ENCODE data around the gene CLEC11A.

CLEC11A gene

GRCh38 chr19:50679177-50680125 is 43.7 kb upstream of the CLEC11A start:
- Histone ChIP-seq H3K27me3 (ENCODE audit: insufficient read depth, low read length) (peaks cover 5% of the 10 kb centered on the region), H3K27ac (ENCODE audit: low read depth, low read length) (no peak overlapping the region), H3K18ac (ENCODE audit: low read length) (no peak overlapping the region), H3K14ac (ENCODE audit: low read length) (no peak overlapping the region), H4K12ac (ENCODE audit: low read depth, low read length) (no peak overlapping the region), H3K36me3 (ENCODE audit: control insufficient read depth in 1 of 2, insufficient read depth in 2 of 2, low read length in 2 of 2) (no peaks in the 10 kb centered on the region), H3K9ac (ENCODE audit: low read length) (no peak overlapping the region), H2AK5ac (ENCODE audit: low read length) (no peak overlapping the region), H2AFZ (ENCODE audit: insufficient read depth, low read length, poor library complexity) (no peak overlapping the region), H3K4me2 (ENCODE audit: low read length) (no peak overlapping the region), H3K23ac (ENCODE audit: low read length) (no peak overlapping the region), H3K79me2 (ENCODE audit: control insufficient read depth, insufficient read depth, low read length, poor library complexity) (no peaks in the 10 kb centered on the region), H3K4me3 (ENCODE audit: low read depth, low read length) (no peak overlapping the region), H3K79me1 (ENCODE audit: low read length) (no peaks in the 10 kb centered on the region), H4K8ac (ENCODE audit: low read depth, low read length) (no peak overlapping the region), H2BK5ac (ENCODE audit: low read depth, low read length, poor library complexity) (no peak overlapping the region), H4K91ac (ENCODE audit: low read depth, low read length) (no peak overlapping the region), H3K4me1 (ENCODE audit: control insufficient read depth in 1 of 2, insufficient read depth in 2 of 2, low read length in 2 of 2) (no peaks in the 10 kb centered on the region), H2BK120ac (ENCODE audit: insufficient read depth, low read length, poor library complexity) (no peak overlapping the region), H3K9me3 (ENCODE audit: insufficient read depth, low read depth, low read length) (peaks cover 3% of the 10 kb centered on the region), H2BK12ac (ENCODE audit: low read length) (no peak overlapping the region), H3K4ac (ENCODE audit: low read depth, low read length) (no peak overlapping the region)
- no CpG with 5 or more reads among the region's 23 CpGs for WGBS (ENCODE audit: extremely low coverage, insufficient coverage, insufficient read length)
- DNase-seq: peak; percentile 23 to 64

GRCh38 chr19:50686310-50687032 is 36.7 kb upstream of the CLEC11A start:
- H3K79me2 ChIP-seq (ENCODE audit: control insufficient read depth, insufficient read depth, low read length, poor library complexity): no peaks in the 10 kb centered on the region
- no peak overlapping the region for H3K14ac ChIP-seq (ENCODE audit: low read length)
- no peak overlapping the region for H2BK12ac ChIP-seq (ENCODE audit: low read length)
- no peak overlapping the region for H2BK120ac ChIP-seq (ENCODE audit: insufficient read depth, low read length, poor library complexity)
- no peak overlapping the region for H3K4me2 ChIP-seq (ENCODE audit: low read length)
- H3K36me3 ChIP-seq (ENCODE audit: control insufficient read depth in 1 of 2, insufficient read depth in 2 of 2, low read length in 2 of 2): no peaks in the 10 kb centered on the region
- no peak overlapping the region for H3K4ac ChIP-seq (ENCODE audit: low read depth, low read length)
- WGBS (ENCODE audit: extremely low coverage, insufficient coverage, insufficient read length): no CpG with 5 or more reads among the region's 50 CpGs
- no peak overlapping the region for H4K8ac ChIP-seq (ENCODE audit: low read depth, low read length)
- no peak overlapping the region for H3K27ac ChIP-seq (ENCODE audit: low read depth, low read length)
- no peak overlapping the region for H3K4me3 ChIP-seq (ENCODE audit: low read depth, low read length)
- no peaks in the 10 kb centered on the region for H3K4me1 ChIP-seq (ENCODE audit: control insufficient read depth in 1 of 2, insufficient read depth in 2 of 2, low read length in 2 of 2)
- no peak overlapping the region for H3K18ac ChIP-seq (ENCODE audit: low read length)
- H4K91ac ChIP-seq (ENCODE audit: low read depth, low read length): no peak overlapping the region
- DNase-seq: no peak
- no peak overlapping the region for H2AK5ac ChIP-seq (ENCODE audit: low read length)
- H3K27me3 ChIP-seq (ENCODE audit: insufficient read depth, low read length): peaks cover 28% of the 10 kb centered on the region
- H3K9me3 ChIP-seq (ENCODE audit: insufficient read depth, low read depth, low read length): peaks cover 8% of the 10 kb centered on the region
- no peak overlapping the region for H2BK5ac ChIP-seq (ENCODE audit: low read depth, low read length, poor library complexity)
- no peak overlapping the region for H4K12ac ChIP-seq (ENCODE audit: low read depth, low read length)
- H3K79me1 ChIP-seq (ENCODE audit: low read length): no peaks in the 10 kb centered on the region
- no peak overlapping the region for H3K23ac ChIP-seq (ENCODE audit: low read length)
- H2AFZ ChIP-seq (ENCODE audit: insufficient read depth, low read length, poor library complexity): no peak overlapping the region
- H3K9ac ChIP-seq (ENCODE audit: low read length): no peak overlapping the region

- Histone ChIP-seq H2BK120ac (ENCODE audit: insufficient read depth, low read length, poor library complexity) (no peak overlapping the region), H4K91ac (ENCODE audit: low read depth, low read length) (no peak overlapping the region), H3K27ac (ENCODE audit: low read depth, low read length) (no peak overlapping the region), H3K79me2 (ENCODE audit: control insufficient read depth, insufficient read depth, low read length, poor library complexity) (no peaks in the 10 kb centered on the region), H2AFZ (ENCODE audit: insufficient read depth, low read length, poor library complexity) (no peak overlapping the region), H4K12ac (ENCODE audit: low read depth, low read length) (no peak overlapping the region), H3K14ac (ENCODE audit: low read length) (no peak overlapping the region), H3K4me3 (ENCODE audit: low read depth, low read length) (no peak overlapping the region), H2BK5ac (ENCODE audit: low read depth, low read length, poor library complexity) (no peak overlapping the region), H3K4ac (ENCODE audit: low read depth, low read length) (no peak overlapping the region), H3K36me3 (ENCODE audit: control insufficient read depth in 1 of 2, insufficient read depth in 2 of 2, low read length in 2 of 2) (no peaks in the 10 kb centered on the region), H3K79me1 (ENCODE audit: low read length) (no peaks in the 10 kb centered on the region), H2AK5ac (ENCODE audit: low read length) (no peak overlapping the region), H4K8ac (ENCODE audit: low read depth, low read length) (no peak overlapping the region), H3K9ac (ENCODE audit: low read length) (no peak overlapping the region), H3K4me1 (ENCODE audit: control insufficient read depth in 1 of 2, insufficient read depth in 2 of 2, low read length in 2 of 2) (no peaks in the 10 kb centered on the region), H3K18ac (ENCODE audit: low read length) (no peak overlapping the region), H2BK12ac (ENCODE audit: low read length) (no peak overlapping the region), H3K27me3 (ENCODE audit: insufficient read depth, low read length) (peaks cover 36% of the 10 kb centered on the region), H3K4me2 (ENCODE audit: low read length) (no peak overlapping the region), H3K23ac (ENCODE audit: low read length) (no peak overlapping the region), H3K9me3 (ENCODE audit: insufficient read depth, low read depth, low read length) (peaks cover 14% of the 10 kb centered on the region)
- DNase-seq: no peak
- no CpG with 5 or more reads among the region's 19 CpGs for WGBS (ENCODE audit: extremely low coverage, insufficient coverage, insufficient read length)
Measured at GRCh38 chr19:50688766-50689165, 34.4 kb upstream of the CLEC11A start.

- Histone ChIP-seq H2BK120ac (ENCODE audit: insufficient read depth, low read length, poor library complexity) (no peak overlapping the region), H3K9me3 (ENCODE audit: insufficient read depth, low read depth, low read length) (peaks cover 17% of the 10 kb centered on the region), H3K18ac (ENCODE audit: low read length) (no peak overlapping the region), H2BK12ac (ENCODE audit: low read length) (no peak overlapping the region), H4K12ac (ENCODE audit: low read depth, low read length) (no peak overlapping the region), H3K79me1 (ENCODE audit: low read length) (no peaks in the 10 kb centered on the region), H3K4me3 (ENCODE audit: low read depth, low read length) (no peak overlapping the region), H3K9ac (ENCODE audit: low read length) (no peak overlapping the region), H3K23ac (ENCODE audit: low read length) (no peak overlapping the region), H3K27ac (ENCODE audit: low read depth, low read length) (no peak overlapping the region), H4K8ac (ENCODE audit: low read depth, low read length) (no peak overlapping the region), H4K91ac (ENCODE audit: low read depth, low read length) (no peak overlapping the region), H3K4me1 (ENCODE audit: control insufficient read depth in 1 of 2, insufficient read depth in 2 of 2, low read length in 2 of 2) (peaks cover 0 to under 1% of the 10 kb centered on the region in 2 experiments), H3K79me2 (ENCODE audit: control insufficient read depth, insufficient read depth, low read length, poor library complexity) (no peaks in the 10 kb centered on the region), H3K27me3 (ENCODE audit: insufficient read depth, low read length) (peaks cover 45% of the 10 kb centered on the region), H3K4me2 (ENCODE audit: low read length) (no peak overlapping the region), H2BK5ac (ENCODE audit: low read depth, low read length, poor library complexity) (no peak overlapping the region), H2AFZ (ENCODE audit: insufficient read depth, low read length, poor library complexity) (no peak overlapping the region), H3K4ac (ENCODE audit: low read depth, low read length) (no peak overlapping the region), H3K36me3 (ENCODE audit: control insufficient read depth in 1 of 2, insufficient read depth in 2 of 2, low read length in 2 of 2) (no peaks in the 10 kb centered on the region), H3K14ac (ENCODE audit: low read length) (no peak overlapping the region), H2AK5ac (ENCODE audit: low read length) (no peak overlapping the region)
- WGBS (ENCODE audit: extremely low coverage, insufficient coverage, insufficient read length): no CpG with 5 or more reads among the region's 7 CpGs
- no peak for DNase-seq
Measured at GRCh38 chr19:50690439-50690838, 32.7 kb upstream of the CLEC11A start.
